ENCODE data around the gene HOXD1.

The HOXD1 gene

GRCh38 chr2:176145085-176145969 is 43.1 kb upstream of the HOXD1 start:
- CTCF ChIA-PET, result interaction anchor here (0.6 to 1.3 kb wide), 3 partner anchors 309 to 691 kb away, joined by 3 read pairs; no protein-coding TSS in a partner anchor
- POLR2A ChIA-PET (ENCODE audit: low non-redundant PET), result no interaction called here
- H3K27ac ChIP-seq, result no peak overlapping the region
- TF ChIP-seq, protein P1, sequence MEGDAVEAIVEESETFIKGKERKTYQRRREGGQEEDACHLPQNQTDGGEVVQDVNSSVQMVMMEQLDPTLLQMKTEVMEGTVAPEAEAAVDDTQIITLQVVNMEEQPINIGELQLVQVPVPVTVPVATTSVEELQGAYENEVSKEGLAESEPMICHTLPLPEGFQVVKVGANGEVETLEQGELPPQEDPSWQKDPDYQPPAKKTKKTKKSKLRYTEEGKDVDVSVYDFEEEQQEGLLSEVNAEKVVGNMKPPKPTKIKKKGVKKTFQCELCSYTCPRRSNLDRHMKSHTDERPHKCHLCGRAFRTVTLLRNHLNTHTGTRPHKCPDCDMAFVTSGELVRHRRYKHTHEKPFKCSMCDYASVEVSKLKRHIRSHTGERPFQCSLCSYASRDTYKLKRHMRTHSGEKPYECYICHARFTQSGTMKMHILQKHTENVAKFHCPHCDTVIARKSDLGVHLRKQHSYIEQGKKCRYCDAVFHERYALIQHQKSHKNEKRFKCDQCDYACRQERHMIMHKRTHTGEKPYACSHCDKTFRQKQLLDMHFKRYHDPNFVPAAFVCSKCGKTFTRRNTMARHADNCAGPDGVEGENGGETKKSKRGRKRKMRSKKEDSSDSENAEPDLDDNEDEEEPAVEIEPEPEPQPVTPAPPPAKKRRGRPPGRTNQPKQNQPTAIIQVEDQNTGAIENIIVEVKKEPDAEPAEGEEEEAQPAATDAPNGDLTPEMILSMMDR (conservative IDR thresholded peaks at IDR 0.05; ENCODE audit: low read depth), result no peak
- DNase-seq (ENCODE audit: low spot score), result no peak

- ChIA-PET POLR2A (ENCODE audit: low non-redundant PET) (no interaction called here), CTCF (interaction anchor here (0.7 to 1.3 kb wide), 3 partner anchors 309 to 492 kb away, joined by 3 to 5 read pairs (median 3); no protein-coding TSS in a partner anchor)
- TF ChIP-seq, protein P1 (conservative IDR thresholded peaks at IDR 0.05; ENCODE audit: low read depth), result no peak
- H3K27ac ChIP-seq, result no peak overlapping the region
- no peak for DNase-seq (ENCODE audit: low spot score)
These were observed 42.4 kb upstream of the HOXD1 start for GRCh38 chr2:176146101-176146500.

DNA sequence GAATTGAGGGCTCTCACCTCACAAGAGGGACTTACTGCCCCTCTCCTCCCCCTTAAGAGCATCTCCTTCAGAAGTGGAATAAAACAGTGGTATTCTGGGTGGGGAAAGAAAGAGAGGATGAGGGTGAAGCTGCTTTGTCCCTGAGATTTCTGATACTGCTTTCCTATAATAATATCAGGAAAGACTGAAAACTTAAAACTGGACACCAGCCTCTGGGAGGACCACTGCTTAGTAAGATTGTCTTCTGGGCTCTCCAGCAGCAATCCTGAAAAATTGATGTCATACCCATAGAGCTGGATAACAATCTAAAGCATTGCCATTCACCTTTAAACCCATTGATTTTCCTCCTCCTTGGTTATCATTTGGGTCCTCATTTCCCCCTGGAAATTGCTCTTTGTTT is 41.8 kb upstream of the HOXD1 start:
- no peak overlapping the region for H3K27ac ChIP-seq
- ChIA-PET POLR2A (ENCODE audit: low non-redundant PET) (no interaction called here), CTCF (interaction anchor here (1.0 to 1.4 kb wide), 3 partner anchors 308 to 492 kb away, joined by 3 to 5 read pairs (median 3); no protein-coding TSS in a partner anchor)
- TF ChIP-seq, protein P1 (conservative IDR thresholded peaks at IDR 0.05; ENCODE audit: low read depth), result no peak
- no peak for DNase-seq (ENCODE audit: low spot score)

- no peak overlapping the region for H3K27ac ChIP-seq
- TF ChIP-seq, protein P1 (conservative IDR thresholded peaks at IDR 0.05; ENCODE audit: low read depth), result no peak
- no peak for DNase-seq (ENCODE audit: low spot score)
- CTCF ChIA-PET, result interaction anchor here (0.6 to 1.4 kb wide), 4 partner anchors 9 to 491 kb away, joined by 3 to 5 read pairs (median 4); no protein-coding TSS in a partner anchor
- POLR2A ChIA-PET (ENCODE audit: low non-redundant PET), result no interaction called here
These were observed 41.2 kb upstream of the HOXD1 start for GRCh38 chr2:176147210-176147799.

- no peak for DNase-seq (ENCODE audit: low spot score)
- no peak overlapping the region for H3K27ac ChIP-seq
- ChIA-PET POLR2A (ENCODE audit: low non-redundant PET) (no interaction called here), CTCF (interaction anchor here (0.6 to 1.4 kb wide), 3 partner anchors 9 to 307 kb away, joined by 3 to 5 read pairs (median 3); no protein-coding TSS in a partner anchor)
- TF ChIP-seq, protein P1 (conservative IDR thresholded peaks at IDR 0.05; ENCODE audit: low read depth), result no peak
These were observed 40.5 kb upstream of the HOXD1 start for GRCh38 chr2:176147800-176148496.

Measured in RWPE1 (cell line).